Breast epithelium (tissue), 4 donors: Measurements from ENCODE around the gene USP10. TPM values are rescaled to one million over a fixed set of nuclear protein-coding genes. Genes with fewer than 3 reads are reported as not detected.

Experiments used
- DNase-seq, 2 donors: peaks; one replicate each; pipeline ENCODE4 v3.0.0-alpha.2; 2019; ENCODE audit warnings: low spot score in 2 of 2
- H3K27ac ChIP-seq, 2 donors: fragments of 200-600 bp; sonication (generic) in 1 of 2; one replicate each; pipeline ENCODE4 v1.5.1; 2016 to 2019; ENCODE audit warnings: mild to moderate bottlenecking in 1 of 2
- H3K27me3 ChIP-seq, 2 donors: fragments of 200-600 bp; sonication (generic) in 1 of 2; one replicate each; pipeline versions ENCODE4 v1.5.1 to v1.6.0; 2017 to 2019; ENCODE audit warnings: control low read depth in 1 of 2, mild to moderate bottlenecking in 1 of 2
- H3K36me3 ChIP-seq: fragments of 200-600 bp; one replicate; pipeline ENCODE4 v1.5.1; 2019
- H3K4me1 ChIP-seq, 2 donors: fragments of 200-600 bp; sonication (generic); one replicate each; pipeline ENCODE4 v1.5.1; 2016 to 2019; ENCODE audit warnings: control low read depth in 1 of 2
- H3K4me3 ChIP-seq, 3 donors: fragments of 200-600 bp; sonication (generic); 1 replicate in 2 of 3; 2 replicates in 1 of 3; pipeline ENCODE4 v1.5.1; 2016 to 2019; ENCODE audit warnings: mild to moderate bottlenecking in 3 of 3, moderate library complexity in 2 of 3
- H3K9me3 ChIP-seq, 2 donors: fragments of 200-600 bp; sonication (generic) in 1 of 2; one replicate each; pipeline ENCODE4 v1.5.1; 2016 to 2019; ENCODE audit warnings: control low read depth in 1 of 2
- POLR2A ChIP-seq: fragments of 450-650 bp; IDR thresholded peaks from one replicate; pipeline ENCODE4 v1.6.1; 2016; ENCODE audit warnings: antibody characterized with exemption, mild to moderate bottlenecking, moderate library complexity
- POLR2AphosphoS5 ChIP-seq, 3 donors: sonication (generic); formaldehyde crosslinking; IDR thresholded peaks; one replicate each; pipeline ENCODE4 v1.6.1; 2017; ENCODE audit warnings: antibody characterized with exemption in 3 of 3
- intact Hi-C: fragments of 100-400 bp; cut with DNase I; formaldehyde crosslinking; loops from one replicate; pipeline ENCODE4 v1.15.1; 2023; ENCODE audit warnings: low total_unique reads
- total RNA-seq, 3 donors: library from RNA; depleted of rRNA; stranded (reverse); fragments of >200 nt; gene quantifications; one replicate each; pipeline ENCODE4 v1.1.0, GENCODE V29; 2016
- TF ChIP-seq, protein P1 (sequence below), 3 donors: fragments of 450-650 bp; IDR thresholded peaks; one replicate each; pipeline ENCODE4 v1.5.1; 2016 to 2017; ENCODE audit warnings: antibody characterized with exemption in 3 of 3, mild to moderate bottlenecking in 3 of 3, moderate library complexity in 3 of 3

The USP10 gene
- total RNA-seq, 3 donors from 2014 or later: 30.4 to 70.8 (median 51.5) TPM

GRCh38 chr16:84654998-84655397, 44.8 kb upstream of the USP10 start:
- no peak overlapping the region for H3K27ac ChIP-seq
- peaks cover 0 to 2% of the 10 kb centered on the region in 2 donors for H3K4me1 ChIP-seq
- H3K27me3 ChIP-seq: no peaks in the 10 kb centered on the region
- TF ChIP-seq, protein P1, sequence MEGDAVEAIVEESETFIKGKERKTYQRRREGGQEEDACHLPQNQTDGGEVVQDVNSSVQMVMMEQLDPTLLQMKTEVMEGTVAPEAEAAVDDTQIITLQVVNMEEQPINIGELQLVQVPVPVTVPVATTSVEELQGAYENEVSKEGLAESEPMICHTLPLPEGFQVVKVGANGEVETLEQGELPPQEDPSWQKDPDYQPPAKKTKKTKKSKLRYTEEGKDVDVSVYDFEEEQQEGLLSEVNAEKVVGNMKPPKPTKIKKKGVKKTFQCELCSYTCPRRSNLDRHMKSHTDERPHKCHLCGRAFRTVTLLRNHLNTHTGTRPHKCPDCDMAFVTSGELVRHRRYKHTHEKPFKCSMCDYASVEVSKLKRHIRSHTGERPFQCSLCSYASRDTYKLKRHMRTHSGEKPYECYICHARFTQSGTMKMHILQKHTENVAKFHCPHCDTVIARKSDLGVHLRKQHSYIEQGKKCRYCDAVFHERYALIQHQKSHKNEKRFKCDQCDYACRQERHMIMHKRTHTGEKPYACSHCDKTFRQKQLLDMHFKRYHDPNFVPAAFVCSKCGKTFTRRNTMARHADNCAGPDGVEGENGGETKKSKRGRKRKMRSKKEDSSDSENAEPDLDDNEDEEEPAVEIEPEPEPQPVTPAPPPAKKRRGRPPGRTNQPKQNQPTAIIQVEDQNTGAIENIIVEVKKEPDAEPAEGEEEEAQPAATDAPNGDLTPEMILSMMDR (IDR thresholded peaks at IDR 0.05): no peak
- TF ChIP-seq POLR2AphosphoS5 (IDR thresholded peaks at IDR 0.05) (no peak), POLR2A (no peak)
- H3K36me3 ChIP-seq: no peaks in the 10 kb centered on the region
- no peak overlapping the region for H3K4me3 ChIP-seq
- H3K9me3 ChIP-seq: no peaks in the 10 kb centered on the region
- intact Hi-C loops: no loop called here
- DNase-seq: no peak

- no peak for DNase-seq
- intact Hi-C loops: no loop called here
- TF ChIP-seq POLR2A (no peak), POLR2AphosphoS5 (IDR thresholded peaks at IDR 0.05) (no peak)
- TF ChIP-seq, protein P1 (IDR thresholded peaks at IDR 0.05): no peak
- H3K4me1 ChIP-seq: no peaks in the 10 kb centered on the region
- no peaks in the 10 kb centered on the region for H3K27me3 ChIP-seq
- H3K9me3 ChIP-seq: no peaks in the 10 kb centered on the region
- H3K4me3 ChIP-seq: no peak overlapping the region
- no peaks in the 10 kb centered on the region for H3K36me3 ChIP-seq
- H3K27ac ChIP-seq: no peak overlapping the region
These were observed 43.2 kb upstream of the USP10 start for GRCh38 chr16:84656649-84657048.

DNA sequence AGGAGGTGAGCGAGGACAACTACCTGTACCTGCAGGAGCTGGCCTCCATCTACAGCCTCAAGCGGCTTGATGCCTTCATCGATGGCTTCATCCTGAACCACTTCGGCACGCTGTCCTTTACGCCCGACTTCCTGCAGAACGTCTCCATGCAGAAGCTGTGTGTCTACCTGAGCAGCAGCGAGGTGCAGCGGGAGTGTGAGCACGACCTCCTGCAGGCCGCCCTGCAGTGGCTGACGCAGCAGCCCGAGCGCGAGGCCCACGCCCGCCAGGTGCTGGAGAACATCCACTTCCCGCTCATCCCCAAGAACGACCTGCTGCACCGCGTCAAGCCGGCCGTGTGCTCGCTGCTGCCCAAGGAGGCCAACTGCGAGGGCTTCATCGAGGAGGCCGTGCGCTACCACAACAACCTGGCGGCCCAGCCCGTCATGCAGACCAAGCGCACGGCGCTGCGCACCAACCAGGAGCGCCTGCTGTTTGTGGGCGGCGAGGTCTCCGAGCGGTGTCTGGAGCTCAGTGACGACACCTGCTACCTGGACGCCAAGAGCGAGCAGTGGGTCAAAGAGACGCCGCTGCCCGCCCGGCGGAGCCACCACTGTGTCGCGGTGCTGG, 42.5 kb upstream of the USP10 start:
- no peak for TF ChIP-seq POLR2AphosphoS5 (IDR thresholded peaks at IDR 0.05)
- TF ChIP-seq, protein P1 (IDR thresholded peaks at IDR 0.05): no peak
- no peaks in the 10 kb centered on the region for H3K9me3 ChIP-seq
- no peaks in the 10 kb centered on the region for H3K4me1 ChIP-seq
- H3K4me3 ChIP-seq: no peak overlapping the region
- H3K27me3 ChIP-seq: no peaks in the 10 kb centered on the region
- DNase-seq: no peak
- H3K36me3 ChIP-seq: no peaks in the 10 kb centered on the region
- H3K27ac ChIP-seq: no peak overlapping the region
- intact Hi-C loops: no loop called here

- H3K4me1 ChIP-seq: no peaks in the 10 kb centered on the region
- no peaks in the 10 kb centered on the region for H3K9me3 ChIP-seq
- no peaks in the 10 kb centered on the region for H3K36me3 ChIP-seq
- no peak overlapping the region for H3K27ac ChIP-seq
- TF ChIP-seq POLR2AphosphoS5 (IDR thresholded peaks at IDR 0.05): no peak
- TF ChIP-seq, protein P1 (IDR thresholded peaks at IDR 0.05): no peak
- no peak for TF ChIP-seq POLR2A
- DNase-seq: no peak
- H3K27me3 ChIP-seq: no peaks in the 10 kb centered on the region
- intact Hi-C loops: no loop called here
- H3K4me3 ChIP-seq: no peak overlapping the region
These were observed 41.1 kb upstream of the USP10 start for GRCh38 chr16:84658690-84659089.

DNA sequence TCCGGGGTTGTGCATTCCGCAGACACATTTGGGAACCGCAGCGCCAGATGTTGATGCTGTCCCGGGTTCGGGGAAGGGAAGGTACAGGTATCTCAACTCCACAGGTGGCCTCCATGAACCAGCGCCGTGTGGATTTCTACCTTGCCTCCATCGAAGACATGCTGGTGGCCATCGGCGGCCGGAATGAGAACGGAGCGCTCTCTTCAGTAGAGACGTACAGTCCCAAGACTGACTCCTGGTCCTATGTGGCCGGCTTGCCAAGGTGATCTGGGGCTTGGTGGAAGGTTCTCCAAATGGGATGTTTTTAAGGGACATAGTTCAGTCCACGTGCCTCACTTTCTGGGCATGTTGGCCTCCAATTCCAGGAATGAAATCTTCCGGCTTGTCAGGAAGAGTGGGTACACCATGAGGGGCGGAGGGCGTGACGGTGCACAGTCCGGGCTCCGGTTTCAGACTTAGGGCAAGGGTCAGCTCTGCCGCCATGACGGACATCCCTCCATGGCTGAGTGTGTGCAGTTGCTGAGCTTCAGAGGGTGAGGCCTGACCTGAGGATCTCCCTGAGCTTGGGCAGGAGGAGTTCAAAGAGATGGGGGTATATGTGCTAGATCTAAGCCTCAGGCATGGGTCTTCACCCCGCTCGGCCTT, 40.0 kb upstream of the USP10 start:
- TF ChIP-seq POLR2A (no peak), POLR2AphosphoS5 (IDR thresholded peaks at IDR 0.05) (no peak)
- TF ChIP-seq, protein P1 (IDR thresholded peaks at IDR 0.05): no peak
- Histone ChIP-seq H3K4me1 (no peaks in the 10 kb centered on the region), H3K4me3 (no peak overlapping the region), H3K9me3 (no peaks in the 10 kb centered on the region), H3K27me3 (no peaks in the 10 kb centered on the region), H3K27ac (no peak overlapping the region), H3K36me3 (no peaks in the 10 kb centered on the region)
- DNase-seq: no peak
- intact Hi-C loops: loop anchor here (1.0 kb wide), 1 partner anchor 13 kb away; no protein-coding TSS in a partner anchor
